Measurements from ENCODE around the gene GHR.

DNA sequence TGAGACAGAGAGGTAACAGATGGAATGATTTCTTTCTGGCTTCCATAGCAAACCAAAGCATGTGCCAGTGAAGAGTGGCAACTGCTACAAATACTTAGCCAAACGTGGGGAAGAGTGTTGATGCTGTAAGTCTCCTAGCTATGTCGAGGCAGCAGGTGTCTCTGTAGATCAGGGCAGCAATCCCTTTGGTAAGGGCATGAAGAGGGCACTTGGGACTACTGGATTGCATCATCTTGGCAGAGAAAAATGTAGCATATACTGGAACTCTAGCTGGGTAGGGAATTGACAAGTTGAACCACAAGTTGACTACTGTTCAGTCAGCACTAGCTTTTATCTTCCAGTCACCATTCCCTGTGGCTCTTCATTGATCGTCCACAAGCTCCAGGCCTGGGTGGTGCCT, 75.8 kb downstream of the GHR start:
- TF ChIP-seq, protein P1, sequence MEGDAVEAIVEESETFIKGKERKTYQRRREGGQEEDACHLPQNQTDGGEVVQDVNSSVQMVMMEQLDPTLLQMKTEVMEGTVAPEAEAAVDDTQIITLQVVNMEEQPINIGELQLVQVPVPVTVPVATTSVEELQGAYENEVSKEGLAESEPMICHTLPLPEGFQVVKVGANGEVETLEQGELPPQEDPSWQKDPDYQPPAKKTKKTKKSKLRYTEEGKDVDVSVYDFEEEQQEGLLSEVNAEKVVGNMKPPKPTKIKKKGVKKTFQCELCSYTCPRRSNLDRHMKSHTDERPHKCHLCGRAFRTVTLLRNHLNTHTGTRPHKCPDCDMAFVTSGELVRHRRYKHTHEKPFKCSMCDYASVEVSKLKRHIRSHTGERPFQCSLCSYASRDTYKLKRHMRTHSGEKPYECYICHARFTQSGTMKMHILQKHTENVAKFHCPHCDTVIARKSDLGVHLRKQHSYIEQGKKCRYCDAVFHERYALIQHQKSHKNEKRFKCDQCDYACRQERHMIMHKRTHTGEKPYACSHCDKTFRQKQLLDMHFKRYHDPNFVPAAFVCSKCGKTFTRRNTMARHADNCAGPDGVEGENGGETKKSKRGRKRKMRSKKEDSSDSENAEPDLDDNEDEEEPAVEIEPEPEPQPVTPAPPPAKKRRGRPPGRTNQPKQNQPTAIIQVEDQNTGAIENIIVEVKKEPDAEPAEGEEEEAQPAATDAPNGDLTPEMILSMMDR (conservative IDR thresholded peaks at IDR 0.05 in 1 of 2, IDR thresholded peaks at IDR 0.05 in 1 of 2; ENCODE audit: extremely low read depth in 1 of 2, insufficient read depth in 1 of 2, low read depth in 1 of 2, low read length in 2 of 2): no peak
- no peak for TF ChIP-seq EZH2 (IDR thresholded peaks at IDR 0.05; ENCODE audit: borderline replicate concordance, low read length)

All from mammary epithelial cell (primary cell).